Posterior cingulate gyrus (tissue), 11 donors: ENCODE data around the gene DCHS1.
A peak's percentile ranks its signal among the peaks of the same experiment; 100 is the strongest.

Source experiments
- DNase-seq, 10 donors: peaks; one replicate each; pipeline versions ENCODE4 v3.0.0 to v3.0.0-alpha.2; 2020 to 2021; ENCODE audit warnings: mixed read lengths in 3 of 10
- intact Hi-C: fragments of 100-400 bp; cut with DNase I; formaldehyde crosslinking; loops from one replicate; pipeline ENCODE4 v1.15.1; 2023

The DCHS1 gene

DNA sequence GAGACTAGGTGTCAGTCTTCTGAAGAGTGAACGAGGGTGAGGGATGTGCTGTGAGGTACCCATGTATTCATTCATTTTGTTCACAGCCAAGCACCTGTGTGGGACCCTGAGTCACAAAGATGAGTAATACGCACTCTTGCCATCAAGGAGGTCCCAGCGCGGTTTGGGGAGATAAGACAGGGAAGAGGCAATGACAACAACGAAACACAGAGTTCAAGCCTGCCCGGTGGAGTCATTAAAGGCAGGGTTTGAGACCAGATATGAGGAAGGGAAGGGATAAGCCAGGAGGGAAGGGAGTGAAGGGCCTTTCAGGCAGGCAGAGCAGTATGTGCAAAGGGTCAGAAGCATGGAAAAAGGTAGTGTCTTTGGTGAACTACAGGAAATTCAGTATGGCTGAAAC, 4.6 kb downstream of the DCHS1 start:
- DNase-seq: no peak
- intact Hi-C loops: no loop called here

DNA sequence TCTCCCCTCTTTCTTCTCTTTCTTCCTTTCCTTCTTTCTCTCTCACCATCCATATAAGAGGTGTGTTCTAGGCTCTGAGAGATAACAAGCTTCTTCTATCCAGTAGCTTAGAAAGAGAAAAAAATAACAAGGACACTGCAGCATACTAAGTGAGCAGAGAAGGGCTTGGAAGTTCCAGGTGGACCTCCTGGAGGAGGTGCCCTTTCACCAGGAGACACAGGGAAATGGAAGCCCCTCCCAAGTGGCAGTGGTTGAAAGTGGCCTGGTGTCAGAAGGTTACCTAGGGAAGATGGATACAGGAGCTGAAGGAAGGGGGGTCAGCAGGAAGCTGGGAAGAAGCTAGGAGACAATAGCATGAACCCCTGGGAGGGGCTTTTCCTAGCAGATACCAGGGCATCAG, 5.5 kb downstream of the DCHS1 start:
- intact Hi-C loops: no loop called here
- no peak for DNase-seq

DNA sequence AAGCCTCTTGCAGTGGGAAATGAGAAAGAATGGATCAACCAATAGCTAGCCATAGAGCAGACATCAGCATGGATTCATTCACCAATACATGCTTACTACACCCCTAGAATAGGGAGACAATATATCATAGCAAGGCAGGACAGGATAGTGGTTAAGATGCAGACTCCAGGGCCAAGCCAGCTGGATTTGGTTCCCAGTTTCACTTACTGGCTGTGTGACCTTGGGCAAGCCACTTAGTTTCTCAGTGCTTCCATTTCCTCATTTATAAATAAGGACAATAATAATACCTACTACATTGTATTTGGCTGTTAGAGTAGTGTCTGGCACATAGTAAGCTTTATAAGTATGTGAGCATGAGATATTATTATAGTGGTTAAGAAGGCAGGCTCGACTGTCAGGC, 7.1 kb downstream of the DCHS1 start:
- no peak for DNase-seq
- intact Hi-C loops: no loop called here

DNA sequence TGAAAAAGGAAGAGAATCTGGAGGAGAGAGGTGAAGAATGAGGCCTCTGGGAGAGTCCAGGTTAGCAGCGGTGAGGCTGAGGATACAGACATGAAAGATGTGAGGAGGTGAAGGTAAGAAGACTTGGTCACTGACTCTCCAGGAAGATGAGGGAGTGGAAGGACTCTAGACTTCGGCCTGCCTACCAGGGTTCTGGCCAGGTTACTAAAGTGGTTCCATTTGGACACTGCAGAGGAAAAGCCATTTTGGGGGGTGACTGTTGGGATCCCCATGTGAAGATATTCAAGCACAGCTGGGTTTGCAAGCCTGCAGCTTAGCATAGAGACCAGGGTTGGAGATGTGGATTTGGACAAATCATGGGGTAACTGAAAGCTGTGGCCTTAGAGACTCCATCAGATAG, 7.8 kb downstream of the DCHS1 start:
- intact Hi-C loops: no loop called here

DNA sequence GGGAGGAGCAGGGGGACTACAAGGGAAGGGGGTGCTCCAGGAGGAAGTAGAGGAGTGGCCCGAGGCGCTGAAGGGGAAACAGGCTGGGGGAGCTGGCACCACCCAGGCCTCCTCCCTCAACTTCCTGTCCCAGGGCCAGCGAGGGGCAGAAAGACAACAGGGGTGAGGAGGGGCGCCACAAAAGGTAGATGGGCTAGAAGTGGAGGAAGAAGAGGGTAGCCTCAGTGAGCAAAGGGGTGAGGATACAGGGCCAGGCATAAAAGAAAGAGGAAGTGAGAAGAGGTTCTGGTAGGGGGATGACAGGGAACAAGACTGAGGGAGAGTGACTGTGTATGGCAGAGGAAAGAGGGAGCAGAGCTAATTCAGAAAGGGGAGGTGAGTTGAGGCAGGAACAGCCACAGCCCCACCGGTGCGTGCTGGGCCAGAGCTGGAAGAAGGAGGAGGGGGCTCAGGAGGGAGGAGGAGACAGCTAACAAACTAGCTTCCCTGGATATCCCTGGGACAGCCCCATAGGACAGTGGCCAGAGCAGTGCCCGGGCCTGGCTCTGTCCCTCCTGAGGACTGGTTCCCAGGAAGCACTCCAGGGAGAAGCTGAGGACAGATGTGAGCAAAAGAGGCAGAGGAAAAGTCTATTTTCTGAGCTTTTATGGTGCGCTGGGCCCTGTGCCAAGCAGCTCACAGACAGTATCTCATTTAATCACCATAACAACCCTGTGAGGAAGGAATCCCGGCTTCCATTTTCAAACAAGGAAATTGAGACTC, 8.5 kb downstream of the DCHS1 start:
- intact Hi-C loops: no loop called here

More for the DNA sequence above, 7.8 kb downstream of the DCHS1 start:
- DNase-seq: no peak

DNA sequence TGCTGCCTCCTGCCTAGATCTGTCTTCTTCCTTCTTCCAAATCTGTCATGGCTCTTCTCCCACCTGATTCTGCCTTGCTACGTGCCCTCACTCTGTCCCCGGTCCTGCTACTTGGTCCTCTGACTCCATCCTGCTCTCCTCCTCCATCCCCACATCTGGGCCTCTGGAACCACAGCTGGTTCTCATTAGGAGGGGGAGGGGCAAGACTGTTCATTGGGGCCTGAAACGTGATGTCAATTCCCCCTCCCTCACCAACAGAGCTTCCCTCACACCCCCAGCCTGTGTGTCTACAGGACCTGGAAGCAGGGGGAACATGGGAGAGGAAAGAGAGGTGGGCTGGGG, 9.1 kb downstream of the DCHS1 start:
- DNase-seq: no peak
- intact Hi-C loops: no loop called here

More for the DNA sequence above, 8.5 kb downstream of the DCHS1 start:
- DNase-seq: peak in 1 of 10 donors; percentile 74

DNA sequence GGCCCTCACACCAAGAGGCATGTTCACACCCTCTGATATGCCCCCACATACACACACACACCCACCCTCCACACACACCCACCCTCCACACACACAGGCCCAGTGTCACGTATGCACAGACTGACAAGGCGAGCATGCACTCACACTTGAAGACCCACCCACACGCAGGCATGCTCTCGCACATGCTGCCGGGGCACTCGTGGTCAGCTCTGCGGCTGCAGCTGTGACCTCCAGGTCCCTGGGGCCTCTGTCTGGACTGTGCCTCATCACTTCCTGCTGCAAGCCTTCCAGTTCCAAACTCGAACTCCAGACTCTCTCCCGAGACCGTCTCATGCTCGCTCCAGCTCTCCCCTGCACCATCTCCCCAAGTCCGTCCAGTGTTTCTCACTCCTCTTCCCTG, 9.5 kb downstream of the DCHS1 start:
- peak in 1 of 10 donors; percentile 75 for DNase-seq
- intact Hi-C loops: no loop called here

DNA sequence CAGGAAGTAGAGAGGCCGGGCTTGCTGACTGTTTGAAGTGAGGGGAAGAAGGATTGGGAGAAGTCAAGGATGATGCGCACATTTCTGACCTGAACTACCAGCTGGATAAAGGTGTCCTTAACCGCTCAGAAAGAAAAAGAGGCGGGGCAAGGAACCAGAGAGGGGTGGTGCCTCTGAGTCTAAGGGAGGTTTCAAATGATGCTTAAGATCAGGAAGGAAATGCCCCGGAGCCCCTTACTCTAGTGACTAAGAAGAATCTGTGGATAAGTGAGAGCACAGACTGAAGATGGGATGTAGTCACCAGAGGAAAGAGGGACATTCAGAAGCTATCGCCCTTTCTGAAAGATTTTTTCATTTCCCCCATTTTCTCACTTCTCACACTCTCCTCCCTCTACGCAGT, 12.7 kb downstream of the DCHS1 start:
- intact Hi-C loops: no loop called here
- no peak for DNase-seq

DNA sequence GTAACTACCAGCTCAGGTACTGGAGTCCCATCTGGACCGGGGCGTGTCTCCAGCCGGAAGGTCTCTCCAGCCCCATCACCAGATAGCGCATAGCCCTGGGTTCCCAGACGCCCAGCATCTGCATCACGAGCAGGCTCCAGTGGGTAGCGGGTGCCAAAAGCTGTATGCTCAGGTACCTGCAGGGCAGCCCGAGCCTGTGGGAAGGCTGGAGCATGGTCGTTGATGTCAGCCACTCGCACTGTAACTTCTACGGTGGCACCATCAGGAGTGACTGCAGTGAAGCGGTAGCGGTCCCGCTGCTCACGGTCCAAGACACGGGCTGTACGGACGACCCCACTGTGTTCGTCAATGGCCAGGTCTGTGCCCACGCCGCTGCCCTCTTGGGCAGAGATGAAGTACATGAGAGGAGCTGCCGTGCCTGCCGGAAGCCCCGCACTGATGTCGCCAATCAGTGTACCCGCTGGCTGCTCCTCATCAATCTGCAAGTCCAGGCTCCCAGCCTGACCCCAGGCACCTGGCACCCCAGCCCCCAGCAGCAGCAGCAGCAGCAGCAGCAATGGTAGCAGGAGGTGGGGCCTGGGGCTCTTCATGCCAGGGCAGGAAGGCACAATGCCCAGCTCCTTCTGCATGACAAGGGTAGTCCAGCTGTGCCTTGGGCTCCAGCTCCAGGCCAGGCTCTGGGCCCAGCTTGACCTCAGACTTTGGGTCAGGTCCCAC, 14.5 kb downstream of the DCHS1 start:
- intact Hi-C loops: no loop called here
- DNase-seq: peak in 8 of 10 donors; percentile 36 to 94 (median 74)

DNA sequence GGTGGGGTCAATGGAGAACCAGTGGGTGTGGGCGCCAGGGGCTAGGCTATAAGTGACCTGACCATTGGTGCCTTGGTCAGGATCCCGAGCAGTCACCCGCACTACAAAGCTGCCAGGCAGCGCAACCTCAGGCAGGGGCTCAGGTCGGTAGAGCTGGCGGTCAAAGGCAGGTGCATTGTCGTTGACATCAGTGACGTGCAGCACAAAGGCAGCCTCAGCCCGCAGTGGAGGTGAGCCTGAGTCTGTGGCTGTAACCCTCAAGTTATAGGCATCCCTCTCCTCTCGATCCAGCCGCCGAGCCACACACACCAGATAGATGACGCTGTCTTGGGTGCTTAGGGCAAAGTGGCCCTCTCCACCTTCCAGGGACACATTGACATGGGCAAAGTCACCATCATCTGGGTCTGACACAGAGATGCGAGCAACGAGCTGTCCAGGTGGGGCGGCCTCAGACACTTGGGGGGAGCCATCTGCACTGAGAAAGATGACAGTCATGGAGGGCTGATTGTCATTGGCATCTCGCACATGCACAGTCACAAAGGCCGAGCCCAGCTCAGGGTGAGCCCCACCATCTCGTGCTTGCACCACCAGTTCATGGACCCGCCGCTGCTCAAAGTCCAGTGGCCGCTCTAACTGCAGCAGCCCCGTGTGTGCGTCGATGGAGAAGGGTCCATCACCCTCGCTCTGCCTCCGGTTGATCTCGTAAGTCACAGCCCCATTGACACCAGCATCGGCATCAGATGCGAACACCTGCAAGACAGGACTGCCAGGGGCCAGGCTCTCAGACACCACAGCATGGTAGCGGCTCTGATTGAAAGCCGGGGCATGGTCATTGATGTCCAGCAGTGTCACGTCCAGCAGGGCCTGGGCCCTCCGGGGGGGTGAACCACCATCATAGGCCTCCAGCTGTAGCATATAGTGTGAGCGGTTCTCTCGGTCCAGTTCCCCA, 15.3 kb downstream of the DCHS1 start:
- intact Hi-C loops: no loop called here
- no peak for DNase-seq

DNA sequence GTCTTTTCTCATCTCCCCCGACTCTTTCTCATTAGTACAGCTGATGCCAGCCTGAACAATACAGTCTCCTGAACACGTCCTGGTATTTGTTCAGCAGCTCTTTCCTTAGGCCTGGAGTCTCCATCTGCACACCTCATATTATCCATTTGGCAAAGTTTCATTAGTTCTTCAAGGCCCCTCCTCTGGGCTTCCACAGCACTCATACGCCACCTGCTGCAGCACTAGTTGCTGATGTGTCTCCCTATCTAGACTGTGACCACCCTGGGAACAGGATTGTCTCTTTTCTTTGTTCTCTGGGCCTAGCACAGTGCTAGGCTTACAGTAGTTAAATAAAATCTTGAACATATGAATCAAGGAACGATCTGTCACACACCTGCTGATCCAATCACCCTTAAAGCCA, 17.2 kb downstream of the DCHS1 start:
- no peak for DNase-seq
- intact Hi-C loops: no loop called here

DNA sequence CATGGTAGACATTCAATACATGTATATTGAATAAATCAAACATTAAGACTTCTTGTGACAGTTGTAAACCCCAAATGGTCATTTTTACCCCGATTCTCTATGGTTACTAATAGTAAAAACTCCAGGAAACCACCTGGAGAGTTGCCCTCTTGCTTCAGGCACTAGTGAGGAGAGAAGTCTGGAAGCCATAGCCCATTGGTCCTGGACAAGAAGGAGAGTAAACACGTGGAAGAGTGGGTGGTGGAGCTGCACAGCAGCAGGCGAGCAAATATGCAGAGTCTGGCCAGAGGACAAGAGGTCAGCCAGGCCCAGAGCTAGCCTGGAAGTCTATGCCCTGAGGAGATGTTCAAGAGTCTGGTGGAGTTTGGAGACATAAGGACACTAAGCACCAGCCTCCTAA, 17.7 kb downstream of the DCHS1 start:
- DNase-seq: no peak
- intact Hi-C loops: no loop called here

DNA sequence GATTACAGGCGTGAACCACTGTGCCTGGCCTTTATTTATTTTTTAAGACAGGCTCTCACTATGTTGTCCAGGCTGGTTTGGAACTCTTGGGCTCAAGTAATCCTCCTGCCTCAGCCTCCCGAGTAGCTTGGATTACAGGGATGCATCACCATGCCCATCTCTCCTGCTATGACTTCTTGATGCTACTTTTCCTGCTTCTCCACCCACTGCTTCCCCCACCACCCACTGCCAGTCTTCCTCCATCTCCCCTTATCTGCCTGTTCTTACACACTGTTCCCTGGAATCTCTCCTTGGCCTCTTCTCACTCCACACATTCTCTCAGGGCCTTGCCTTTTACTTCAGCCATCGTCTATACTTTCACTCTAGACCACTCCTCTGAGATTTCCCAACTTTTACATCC, 19.1 kb downstream of the DCHS1 start:
- intact Hi-C loops: no loop called here
- no peak for DNase-seq

DNA sequence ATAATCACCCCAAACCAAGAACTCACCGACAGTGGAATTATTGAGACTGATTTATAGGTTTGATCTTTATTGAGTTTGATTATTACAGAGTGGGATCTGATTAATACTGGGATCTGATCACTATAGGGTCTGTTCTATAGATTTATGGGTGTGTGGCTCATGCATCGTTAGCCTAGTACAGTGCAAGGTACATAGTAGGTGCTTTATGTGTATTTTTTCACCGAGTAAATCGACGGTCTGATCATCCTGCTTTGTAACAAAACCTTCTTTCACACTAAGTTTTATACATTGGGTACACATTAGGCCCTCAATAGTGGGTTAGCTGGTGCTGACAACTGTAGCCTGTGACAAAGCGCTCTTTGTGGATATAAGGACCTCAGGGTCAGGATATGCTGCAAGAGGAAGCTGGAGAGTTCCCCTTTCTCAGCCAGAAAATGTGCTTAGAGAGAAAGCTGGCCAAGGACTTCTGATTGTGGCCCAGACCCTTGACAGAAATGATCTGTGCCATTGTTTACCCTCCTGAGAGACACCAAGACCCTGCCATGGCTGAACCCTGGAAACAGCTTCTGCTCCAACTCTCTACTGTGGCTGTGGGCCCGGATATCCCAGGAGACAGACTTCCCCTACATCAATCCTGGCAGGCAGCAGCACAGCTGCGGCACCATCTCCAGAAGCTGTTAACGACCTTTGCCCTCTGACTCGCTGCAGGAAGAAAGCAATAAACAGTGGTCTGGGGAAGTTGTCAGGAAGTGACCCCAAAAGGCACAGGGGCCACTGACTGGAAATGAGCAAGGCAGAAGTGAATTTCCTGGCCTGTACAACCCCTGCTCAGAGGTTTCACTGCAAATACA, 20.3 kb downstream of the DCHS1 start:
- peak in 5 of 10 donors; percentile 45 to 92 (median 59) for DNase-seq
- intact Hi-C loops: no loop called here

DNA sequence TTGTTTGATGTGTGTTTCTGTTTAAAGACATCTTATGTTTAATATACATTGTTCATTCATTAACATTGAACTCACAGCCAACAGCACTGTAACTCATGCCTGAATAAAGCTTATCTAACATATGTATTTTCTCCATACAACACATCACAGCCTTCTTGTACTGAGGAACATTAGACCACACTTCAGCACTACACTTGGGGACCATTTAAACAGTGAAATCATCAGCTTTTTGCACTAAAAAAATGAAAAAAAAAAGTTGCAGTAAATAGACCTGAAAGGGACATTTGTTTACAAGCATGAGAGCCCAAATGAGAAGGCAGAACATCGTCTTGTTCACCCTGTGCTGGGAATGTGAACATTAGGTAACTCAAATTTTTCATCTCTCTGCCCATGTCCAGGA, 21.1 kb downstream of the DCHS1 start:
- no peak for DNase-seq
- intact Hi-C loops: no loop called here

DNA sequence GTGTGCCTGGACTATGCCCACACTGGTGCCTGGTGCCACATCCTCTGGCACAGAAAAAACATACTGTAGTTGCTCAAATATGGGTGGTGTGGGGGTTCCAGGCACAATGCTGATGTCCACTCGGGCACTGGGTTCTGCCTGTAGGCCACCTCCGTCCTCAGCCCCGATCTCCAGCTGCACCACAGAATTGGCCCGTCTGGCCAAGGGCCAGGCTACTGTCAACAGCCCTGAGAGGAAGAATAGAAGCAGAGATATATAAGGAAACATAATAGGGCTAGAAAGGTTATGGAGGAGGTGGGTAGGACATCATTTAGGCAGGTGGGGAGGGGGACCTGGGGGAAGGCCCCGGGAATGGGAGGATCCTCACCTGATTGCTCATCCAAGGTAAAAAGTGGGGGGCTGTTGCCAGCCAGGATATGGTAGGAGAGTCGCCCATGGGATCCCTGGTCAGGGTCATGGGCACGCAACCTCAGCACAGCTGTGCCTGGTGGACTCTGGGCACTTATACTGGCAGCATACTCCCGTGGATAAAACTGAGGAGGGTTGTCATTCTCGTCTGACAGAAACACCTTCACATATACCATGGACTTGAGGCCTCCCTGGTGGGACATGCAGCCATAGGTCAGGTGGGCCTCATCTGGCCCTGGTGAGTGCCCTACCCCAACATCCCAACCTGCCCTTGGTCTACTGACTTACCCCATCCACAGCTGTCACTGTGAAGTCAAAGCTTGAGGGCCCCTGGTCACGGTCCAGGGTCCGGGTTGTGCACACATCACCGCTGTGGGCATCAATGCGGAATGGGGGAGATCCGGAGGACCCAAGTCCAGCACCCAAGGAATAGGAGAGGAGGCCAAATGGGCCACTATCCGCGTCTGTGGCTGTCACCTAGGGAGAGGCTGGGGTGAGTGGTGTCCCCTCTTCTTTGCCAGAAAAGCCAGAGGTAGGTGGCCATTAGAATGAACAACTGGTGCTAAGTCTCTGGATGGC, 21.9 kb downstream of the DCHS1 start:
- intact Hi-C loops: no loop called here
- DNase-seq: peak in 2 of 10 donors; percentile 8 to 73

DNA sequence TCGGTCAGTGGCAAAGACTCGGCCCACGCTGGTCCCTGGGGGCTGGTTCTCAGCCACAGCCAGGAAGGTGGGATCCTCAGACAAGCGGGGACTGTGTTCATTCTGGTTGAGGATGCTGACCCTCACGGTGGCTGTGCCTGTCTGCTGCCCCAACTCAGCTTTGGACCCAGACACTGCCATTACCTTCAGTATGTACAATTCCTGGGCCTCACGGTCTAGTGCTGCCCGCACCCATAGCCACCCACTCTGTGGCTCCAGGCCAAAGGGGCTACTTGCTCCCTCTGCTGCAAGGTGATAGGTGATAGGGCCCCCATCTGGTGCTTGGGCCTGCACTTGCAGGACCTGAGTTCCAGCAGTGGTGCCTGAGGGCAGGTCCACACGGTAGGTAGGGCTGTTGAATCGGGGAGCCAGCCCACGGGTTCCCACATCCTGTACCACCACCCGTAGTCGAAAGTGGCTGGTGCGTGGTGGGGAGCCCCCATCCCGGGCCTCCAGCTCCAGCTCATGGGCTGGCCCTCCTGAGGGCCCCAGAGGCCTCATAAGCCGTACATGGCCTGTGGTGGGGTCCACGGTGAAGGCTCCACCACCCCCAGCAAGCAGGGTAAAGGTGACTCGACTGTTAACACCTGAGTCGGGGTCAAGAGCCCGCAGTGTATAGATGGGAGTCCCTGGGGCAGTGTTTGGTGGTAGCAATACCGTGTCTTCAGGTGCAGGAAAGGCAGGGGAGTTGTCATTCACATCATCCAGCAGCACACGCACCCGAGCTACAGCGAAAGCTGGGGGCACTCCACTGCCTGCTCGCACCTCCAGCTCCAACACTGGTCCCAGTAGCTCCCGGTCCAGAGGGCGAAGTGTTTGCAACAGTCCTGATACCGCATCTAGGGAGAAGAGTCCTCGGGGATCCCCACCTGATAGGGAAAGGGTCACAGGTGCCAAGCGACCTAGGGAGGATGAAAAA, 23.2 kb downstream of the DCHS1 start:
- DNase-seq: peak in 1 of 10 donors; percentile 77
- intact Hi-C loops: no loop called here

DNA sequence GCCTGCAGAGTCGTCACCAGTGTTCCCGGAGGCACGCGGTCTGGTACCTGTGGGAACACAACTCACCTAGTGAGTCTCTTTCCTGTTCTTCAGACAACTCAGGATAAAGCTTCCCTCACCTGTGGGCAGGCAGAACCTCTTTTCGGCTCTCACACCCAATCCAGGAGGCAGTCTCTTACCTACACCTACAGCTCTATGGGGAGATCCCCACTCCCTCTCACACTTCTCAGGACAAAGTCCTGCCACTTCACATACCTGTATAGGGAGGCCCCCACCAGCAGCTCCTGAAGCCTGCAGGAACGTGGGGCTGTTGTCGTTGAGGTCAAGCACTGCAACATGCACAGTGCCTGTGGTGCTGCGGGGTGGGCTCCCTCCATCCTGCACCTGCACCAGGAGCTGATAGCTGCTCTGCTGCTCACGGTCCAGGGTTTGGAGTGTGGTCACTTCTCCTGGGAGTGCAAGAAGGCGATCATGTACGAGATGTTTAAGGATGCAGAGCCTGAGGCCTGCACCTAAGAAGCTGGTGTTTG, 24.2 kb downstream of the DCHS1 start:
- no peak for DNase-seq

More for the DNA sequence above, 24.2 kb downstream of the DCHS1 start:
- intact Hi-C loops: no loop called here
